ENCODE results near the gene LARP1. TPM values are rescaled to one million over a fixed set of nuclear protein-coding genes. Genes with fewer than 3 reads are reported as not detected.
"Not testable (repeated sequence)": the region's sequence is repeated elsewhere in the genome, so short reads cannot be mapped to it uniquely, and the experiment has no call there.

The LARP1 gene
- total RNA-seq, 1 donor = 124 TPM

GRCh38 chr5:154834053-154834452 lies 78.9 kb downstream of the LARP1 start:
- H3K4me3 ChIP-seq (ENCODE audit: insufficient read depth, low read length) = no peak overlapping the region
- no peaks in the 10 kb centered on the region for H4K20me1 ChIP-seq (ENCODE audit: insufficient read depth, low read length)
- H2AFZ ChIP-seq (ENCODE audit: low read length) = no peak overlapping the region
- H3K4me2 ChIP-seq (ENCODE audit: insufficient read depth, low read length) = no peak overlapping the region
- DNase-seq (ENCODE audit: insufficient read length, low spot score, missing footprints) = no peak
- H3K9me3 ChIP-seq (ENCODE audit: low read depth, low read length) = no peaks in the 10 kb centered on the region
- no peaks in the 10 kb centered on the region for H3K79me2 ChIP-seq (ENCODE audit: insufficient read depth, low read length)
- no peak for TF ChIP-seq CTCF (IDR thresholded peaks at IDR 0.05; ENCODE audit: extremely low read depth, low read depth, low read length)
- H3K36me3 ChIP-seq (ENCODE audit: insufficient read depth, low read length) = peaks cover 20% of the 10 kb centered on the region
- no peak overlapping the region for H3K27ac ChIP-seq (ENCODE audit: low read depth, low read length)
- no peaks in the 10 kb centered on the region for H3K27me3 ChIP-seq (ENCODE audit: insufficient read depth, low read length)
- H3K4me1 ChIP-seq (ENCODE audit: insufficient read depth, low read length) = peaks cover 12% of the 10 kb centered on the region

- not testable (repeated sequence) for DNase-seq (ENCODE audit: insufficient read length, low spot score, missing footprints); H3K79me2 ChIP-seq (ENCODE audit: insufficient read depth, low read length); H3K4me3 ChIP-seq (ENCODE audit: insufficient read depth, low read length); H3K9me3 ChIP-seq (ENCODE audit: low read depth, low read length); H3K4me2 ChIP-seq (ENCODE audit: insufficient read depth, low read length); H2AFZ ChIP-seq (ENCODE audit: low read length); H3K27me3 ChIP-seq (ENCODE audit: insufficient read depth, low read length); H3K27ac ChIP-seq (ENCODE audit: low read depth, low read length); H4K20me1 ChIP-seq (ENCODE audit: insufficient read depth, low read length)
- peaks cover 10% of the 10 kb centered on the region for H3K36me3 ChIP-seq (ENCODE audit: insufficient read depth, low read length)
- H3K4me1 ChIP-seq (ENCODE audit: insufficient read depth, low read length) = peaks cover 12% of the 10 kb centered on the region
Observed at GRCh38 chr5:154835701-154836052, 80.5 kb downstream of the LARP1 start.

- H3K36me3 ChIP-seq (ENCODE audit: insufficient read depth, low read length) = peaks cover 7% of the 10 kb centered on the region
- no peaks in the 10 kb centered on the region for H3K79me2 ChIP-seq (ENCODE audit: insufficient read depth, low read length)
- no peak overlapping the region for H3K4me3 ChIP-seq (ENCODE audit: insufficient read depth, low read length)
- no peaks in the 10 kb centered on the region for H3K27me3 ChIP-seq (ENCODE audit: insufficient read depth, low read length)
- H3K9me3 ChIP-seq (ENCODE audit: low read depth, low read length) = no peaks in the 10 kb centered on the region
- no peak for DNase-seq (ENCODE audit: insufficient read length, low spot score, missing footprints)
- H3K4me2 ChIP-seq (ENCODE audit: insufficient read depth, low read length) = no peak overlapping the region
- H4K20me1 ChIP-seq (ENCODE audit: insufficient read depth, low read length) = peaks cover 2% of the 10 kb centered on the region
- no peak overlapping the region for H2AFZ ChIP-seq (ENCODE audit: low read length)
- TF ChIP-seq CTCF (IDR thresholded peaks at IDR 0.05; ENCODE audit: extremely low read depth, low read depth, low read length) = no peak
- H3K27ac ChIP-seq (ENCODE audit: low read depth, low read length) = no peak overlapping the region
- H3K4me1 ChIP-seq (ENCODE audit: insufficient read depth, low read length) = peaks cover 12% of the 10 kb centered on the region
Observed at GRCh38 chr5:154836225-154836624, 81.0 kb downstream of the LARP1 start.

- peaks cover 12% of the 10 kb centered on the region for H3K4me1 ChIP-seq (ENCODE audit: insufficient read depth, low read length)
- no peak for TF ChIP-seq CTCF (IDR thresholded peaks at IDR 0.05; ENCODE audit: extremely low read depth, low read depth, low read length)
- no peaks in the 10 kb centered on the region for H3K9me3 ChIP-seq (ENCODE audit: low read depth, low read length)
- no peak overlapping the region for H3K4me3 ChIP-seq (ENCODE audit: insufficient read depth, low read length)
- H3K79me2 ChIP-seq (ENCODE audit: insufficient read depth, low read length) = no peaks in the 10 kb centered on the region
- H2AFZ ChIP-seq (ENCODE audit: low read length) = no peak overlapping the region
- H3K27me3 ChIP-seq (ENCODE audit: insufficient read depth, low read length) = no peaks in the 10 kb centered on the region
- H3K36me3 ChIP-seq (ENCODE audit: insufficient read depth, low read length) = peaks cover 7% of the 10 kb centered on the region
- DNase-seq (ENCODE audit: insufficient read length, low spot score, missing footprints) = no peak
- no peak overlapping the region for H3K4me2 ChIP-seq (ENCODE audit: insufficient read depth, low read length)
- peaks cover 2% of the 10 kb centered on the region for H4K20me1 ChIP-seq (ENCODE audit: insufficient read depth, low read length)
- H3K27ac ChIP-seq (ENCODE audit: low read depth, low read length) = no peak overlapping the region
Observed at GRCh38 chr5:154837009-154837901, 82.1 kb downstream of the LARP1 start.
